Measurements from ENCODE around the gene COL5A3. TPM values are rescaled to one million over a fixed set of nuclear protein-coding genes. Genes with fewer than 3 reads are reported as not detected.

Gene COL5A3
- total and polyA plus RNA-seq, 2 of the 13 experiments (the other 11 are each of a cell fraction or from before 2014, with no cell fraction given) = 0.02 TPM; not detected in 1

- Histone ChIP-seq H3K36me3 (replicated peaks in 1 of 2; ENCODE audit: control insufficient read depth in 1 of 2, insufficient read depth in 2 of 2, low read length in 2 of 2) (no peaks in the 10 kb centered on the region), H2AFZ (ENCODE audit: low read length) (no peak overlapping the region), H4K20me1 (ENCODE audit: insufficient read depth, low read length) (no peaks in the 10 kb centered on the region), H3K4me1 (ENCODE audit: insufficient read depth, low read length) (peaks cover 15% of the 10 kb centered on the region), H3K9ac (ENCODE audit: insufficient read depth, low read depth, low read length) (no peak overlapping the region), H3K27me3 (ENCODE audit: control insufficient read depth in 1 of 2, insufficient read depth in 2 of 2, low read length in 2 of 2) (peaks cover 0 to 5% of the 10 kb centered on the region in 2 experiments; a peak in 3 of 5 replicates), H3K4me3 (replicated peaks in 1 of 3; ENCODE audit: insufficient read depth in 1 of 3, low read depth in 2 of 3, low read length in 3 of 3) (no peak overlapping the region), H3K4me2 (ENCODE audit: low read depth, low read length) (no peak overlapping the region), H3K27ac (ENCODE audit: extremely low read length, insufficient read depth, low read length) (no peak overlapping the region), H3K79me2 (ENCODE audit: insufficient read depth, low read length) (no peaks in the 10 kb centered on the region), H3K9me3 (ENCODE audit: low read length) (no peaks in the 10 kb centered on the region)
- ATAC-seq (no peak), DNase-seq (ENCODE audit: low spot score) (no peak), FAIRE-seq (no peak)
- no peak for TF ChIP-seq ZNF451 (CRISPR knock-in tag; IDR thresholded peaks at IDR 0.05)
- peak; percentile 95 for TF ChIP-seq ZNF232 (CRISPR knock-in tag; IDR thresholded peaks at IDR 0.05; ENCODE audit: borderline replicate concordance)
- POLR2A ChIA-PET = no interaction called here
- CTCF ChIA-PET (ENCODE audit: low intra/inter-chr PET ratio, low total read pairs) = no interaction called here
- in situ Hi-C loops (cut with HindIII; ENCODE audit: extremely low pct_ligation_motif_present, low pct_unique_long_range_greater_than_20kb) (no loop called here), intact Hi-C loops (cut with micrococcal nuclease; ENCODE audit: unreplicated experiment) (no loop called here)
- no TSS peak for BruUV-seq (replicated peaks)
- WGBS (ENCODE audit: low lambda C conversion rate) = 24% methylated on average over 5 of the region's 5 CpGs
These were observed 58.0 kb downstream of the COL5A3 start for GRCh38 chr19:9952276-9952675.

- no peak overlapping the region for H2AFZ ChIP-seq (ENCODE audit: low read length)
- H3K79me2 ChIP-seq (ENCODE audit: insufficient read depth, low read length) = no peaks in the 10 kb centered on the region
- peaks cover 25% of the 10 kb centered on the region for H3K4me1 ChIP-seq (ENCODE audit: insufficient read depth, low read length)
- no peak for ATAC-seq
- no peak overlapping the region for H3K4me2 ChIP-seq (ENCODE audit: low read depth, low read length)
- TF ChIP-seq BRD4 (CRISPR knock-in tag; IDR thresholded peaks at IDR 0.05) (no peak), HHEX (CRISPR knock-in tag; IDR thresholded peaks at IDR 0.05) (no peak), ZNF333 (CRISPR knock-in tag; IDR thresholded peaks at IDR 0.05; ENCODE audit: borderline replicate concordance) (no peak), ZNF704 (CRISPR knock-in tag; IDR thresholded peaks at IDR 0.05; ENCODE audit: borderline replicate concordance) (no peak), HES4 (CRISPR knock-in tag; IDR thresholded peaks at IDR 0.05; ENCODE audit: borderline replicate concordance) (no peak), ZNF33A (CRISPR knock-in tag; IDR thresholded peaks at IDR 0.05; ENCODE audit: borderline replicate concordance) (no peak), ZNF672 (CRISPR knock-in tag; IDR thresholded peaks at IDR 0.05) (no peak)
- TF ChIP-seq, protein P1, sequence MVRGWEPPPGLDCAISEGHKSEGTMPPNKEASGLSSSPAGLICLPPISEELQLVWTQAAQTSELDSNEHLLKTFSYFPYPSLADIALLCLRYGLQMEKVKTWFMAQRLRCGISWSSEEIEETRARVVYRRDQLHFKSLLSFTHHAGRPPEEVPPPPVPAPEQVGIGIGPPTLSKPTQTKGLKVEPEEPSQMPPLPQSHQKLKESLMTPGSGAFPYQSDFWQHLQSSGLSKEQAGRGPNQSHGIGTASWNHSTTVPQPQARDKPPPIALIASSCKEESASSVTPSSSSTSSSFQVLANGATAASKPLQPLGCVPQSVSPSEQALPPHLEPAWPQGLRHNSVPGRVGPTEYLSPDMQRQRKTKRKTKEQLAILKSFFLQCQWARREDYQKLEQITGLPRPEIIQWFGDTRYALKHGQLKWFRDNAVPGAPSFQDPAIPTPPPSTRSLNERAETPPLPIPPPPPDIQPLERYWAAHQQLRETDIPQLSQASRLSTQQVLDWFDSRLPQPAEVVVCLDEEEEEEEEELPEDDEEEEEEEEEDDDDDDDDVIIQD (CRISPR knock-in tag; IDR thresholded peaks at IDR 0.05; ENCODE audit: low read depth) = no peak
- TF ChIP-seq, protein P2, sequence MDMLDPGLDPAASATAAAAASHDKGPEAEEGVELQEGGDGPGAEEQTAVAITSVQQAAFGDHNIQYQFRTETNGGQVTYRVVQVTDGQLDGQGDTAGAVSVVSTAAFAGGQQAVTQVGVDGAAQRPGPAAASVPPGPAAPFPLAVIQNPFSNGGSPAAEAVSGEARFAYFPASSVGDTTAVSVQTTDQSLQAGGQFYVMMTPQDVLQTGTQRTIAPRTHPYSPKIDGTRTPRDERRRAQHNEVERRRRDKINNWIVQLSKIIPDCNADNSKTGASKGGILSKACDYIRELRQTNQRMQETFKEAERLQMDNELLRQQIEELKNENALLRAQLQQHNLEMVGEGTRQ (IDR thresholded peaks at IDR 0.05; ENCODE audit: low read depth, low read length) = no peak
- TF ChIP-seq, protein P2 (CRISPR knock-in tag; IDR thresholded peaks at IDR 0.05; ENCODE audit: borderline replicate concordance) = no peak
- peaks cover 0 to 4% of the 10 kb centered on the region in 2 experiments; a peak in 2 of 5 replicates for H3K27me3 ChIP-seq (ENCODE audit: control insufficient read depth in 1 of 2, insufficient read depth in 2 of 2, low read length in 2 of 2)
- WGBS (ENCODE audit: low lambda C conversion rate) = 14% methylated on average over 4 of the region's 4 CpGs
- H3K36me3 ChIP-seq (replicated peaks in 1 of 2; ENCODE audit: control insufficient read depth in 1 of 2, insufficient read depth in 2 of 2, low read length in 2 of 2) = no peaks in the 10 kb centered on the region
- no peaks in the 10 kb centered on the region for H3K9me3 ChIP-seq (ENCODE audit: low read length)
- ChIA-PET CTCF (ENCODE audit: low intra/inter-chr PET ratio, low total read pairs) (no interaction called here), POLR2A (no interaction called here)
- no peak overlapping the region for H3K4me3 ChIP-seq (replicated peaks in 1 of 3; ENCODE audit: insufficient read depth in 1 of 3, low read depth in 2 of 3, low read length in 3 of 3)
- no peak for FAIRE-seq
- H3K9ac ChIP-seq (ENCODE audit: insufficient read depth, low read depth, low read length) = no peak overlapping the region
- BruUV-seq (replicated peaks) = no TSS peak
- no peaks in the 10 kb centered on the region for H4K20me1 ChIP-seq (ENCODE audit: insufficient read depth, low read length)
- in situ Hi-C loops (cut with HindIII; ENCODE audit: extremely low pct_ligation_motif_present, low pct_unique_long_range_greater_than_20kb) = no loop called here
- DNase-seq (ENCODE audit: low spot score) = no peak
- H3K27ac ChIP-seq (ENCODE audit: extremely low read length, insufficient read depth, low read length) = no peak overlapping the region
- intact Hi-C loops (cut with micrococcal nuclease; ENCODE audit: unreplicated experiment) = no loop called here
These were observed 62.9 kb downstream of the COL5A3 start for GRCh38 chr19:9947441-9947840.
